Stimulated activated CD4-positive, alpha-beta T cell treated with anti-CD3 and anti-CD28 coated beads, Interleukin-1b, Interleukin-23, amount 100 ng/mL, for 1 hour (primary cell): Measurements from ENCODE around the gene NSD2.
"Not testable (repeated sequence)": the region's sequence is repeated elsewhere in the genome, so short reads cannot be mapped to it uniquely, and the experiment has no call there.

ENCODE experiments used
- DNase-seq, 2 donors: peaks; one replicate each; pipeline ENCODE4 v3.0.0-alpha.2; 2020; ENCODE audit warnings: low read depth in 2 of 2

Gene NSD2

GRCh38 chr4:2003361-2003760 lies 132.2 kb downstream of the NSD2 start:
- DNase-seq, result not testable (repeated sequence)

- DNase-seq, result no peak
Observed at GRCh38 chr4:2006367-2006766, 135.2 kb downstream of the NSD2 start.

GRCh38 chr4:2006956-2007653 lies 135.9 kb downstream of the NSD2 start:
- DNase-seq, result no peak

GRCh38 chr4:2007804-2008670 lies 136.8 kb downstream of the NSD2 start:
- no peak for DNase-seq

DNA sequence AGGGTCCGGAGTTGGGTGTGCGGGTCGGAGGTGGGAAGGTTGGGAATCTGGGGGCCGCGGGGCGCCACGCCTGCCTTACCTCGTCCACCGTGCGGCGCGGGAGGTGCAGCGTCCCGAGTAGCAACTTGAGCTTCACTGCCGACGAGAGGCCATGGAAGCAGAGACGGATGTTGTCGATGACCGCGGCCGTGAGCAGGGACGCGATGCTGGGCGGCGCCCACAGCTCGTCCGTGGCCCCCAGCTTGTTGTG lies 137.4 kb downstream of the NSD2 start:
- DNase-seq, result no peak

- DNase-seq, result peak; percentile 86 to 89
Observed at GRCh38 chr4:2008921-2009650, 137.9 kb downstream of the NSD2 start, which contains the start of gene NELFA. Gene NELFA, minus strand, starts transcription at chr4:2008974. Its CDS starts 15 bp downstream, at chr4:2008959.

- peak in 1 of 2 donors; percentile 17 for DNase-seq
Observed at GRCh38 chr4:2009651-2010233, 138.5 kb downstream of the NSD2 start.

- DNase-seq, result no peak
Observed at GRCh38 chr4:2011583-2011982, 140.4 kb downstream of the NSD2 start.

- DNase-seq, result no peak
Observed at GRCh38 chr4:2015008-2015407, 143.8 kb downstream of the NSD2 start.

DNA sequence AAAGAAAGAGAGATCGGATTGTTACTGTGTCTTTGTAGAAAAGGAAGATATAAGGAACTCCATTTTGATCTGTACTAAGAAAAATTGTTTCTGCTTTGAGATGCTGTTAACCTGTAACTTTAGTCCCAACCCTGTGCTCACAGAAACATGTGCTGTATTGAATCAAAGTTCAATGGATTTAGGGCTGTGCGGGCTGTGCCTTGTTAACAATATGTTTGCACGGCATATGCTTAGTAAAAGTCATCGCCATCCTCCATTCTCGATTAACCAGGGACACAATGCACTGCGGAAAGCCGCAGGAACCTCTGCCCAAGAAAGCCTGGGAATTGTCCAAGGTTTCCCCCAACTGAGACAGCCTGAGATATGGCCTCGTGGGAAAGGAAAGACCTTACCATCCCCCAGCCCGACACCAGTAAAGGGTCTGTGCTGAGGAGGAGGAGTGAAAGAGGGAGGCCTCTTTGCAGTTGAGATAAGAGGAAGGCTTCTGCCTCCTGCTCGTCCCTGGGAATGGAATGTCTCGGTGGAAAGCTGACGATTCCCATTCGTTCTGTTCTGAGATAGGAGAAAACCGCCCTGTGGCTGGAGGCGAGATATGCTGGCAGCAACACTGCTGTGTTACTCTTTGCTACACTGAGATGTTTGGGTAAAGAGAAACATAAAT lies 150.3 kb downstream of the NSD2 start:
- DNase-seq, result not testable (repeated sequence)

DNA sequence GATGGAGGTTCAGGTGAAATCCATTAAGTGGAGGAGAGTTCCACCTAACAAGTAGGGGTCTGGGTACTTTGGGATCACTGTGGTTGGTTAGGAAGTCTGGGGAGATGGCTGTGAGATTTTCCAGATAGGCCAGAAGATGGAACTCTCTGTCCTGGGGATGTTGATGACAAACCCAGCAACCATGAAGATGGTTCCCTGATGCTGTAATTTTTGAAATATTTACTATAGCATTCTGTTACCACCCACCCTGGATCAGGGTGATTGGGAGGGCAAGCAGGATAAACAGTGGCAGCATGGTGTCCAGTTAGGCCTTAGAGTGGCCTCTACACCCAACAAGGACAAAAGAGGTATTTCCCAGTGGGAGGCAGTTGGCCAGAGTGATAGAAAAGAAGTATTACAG lies 153.5 kb downstream of the NSD2 start:
- DNase-seq, result no peak

DNA sequence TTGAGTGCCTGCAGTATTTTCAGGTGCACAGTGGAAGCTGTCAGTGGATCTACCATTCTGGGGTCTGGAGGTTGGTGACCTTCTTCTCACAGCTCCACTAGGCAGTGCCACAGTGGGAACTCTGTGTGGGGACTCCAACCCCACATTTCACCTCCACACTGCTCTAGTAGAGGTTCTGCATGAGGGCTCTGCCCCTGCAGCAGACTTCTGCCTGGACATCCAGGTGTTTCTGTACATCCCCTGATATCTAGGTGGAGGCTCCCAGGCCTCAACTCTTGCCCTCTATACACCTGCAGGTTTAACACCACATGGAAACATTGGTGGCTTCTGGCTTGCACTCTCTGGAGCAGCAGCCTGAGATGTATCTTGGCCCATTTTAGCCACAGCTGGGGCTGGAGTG lies 154.6 kb downstream of the NSD2 start:
- DNase-seq, result no peak

GRCh38 chr4:2027120-2027519 lies 155.9 kb downstream of the NSD2 start:
- DNase-seq, result not testable (repeated sequence)

DNA sequence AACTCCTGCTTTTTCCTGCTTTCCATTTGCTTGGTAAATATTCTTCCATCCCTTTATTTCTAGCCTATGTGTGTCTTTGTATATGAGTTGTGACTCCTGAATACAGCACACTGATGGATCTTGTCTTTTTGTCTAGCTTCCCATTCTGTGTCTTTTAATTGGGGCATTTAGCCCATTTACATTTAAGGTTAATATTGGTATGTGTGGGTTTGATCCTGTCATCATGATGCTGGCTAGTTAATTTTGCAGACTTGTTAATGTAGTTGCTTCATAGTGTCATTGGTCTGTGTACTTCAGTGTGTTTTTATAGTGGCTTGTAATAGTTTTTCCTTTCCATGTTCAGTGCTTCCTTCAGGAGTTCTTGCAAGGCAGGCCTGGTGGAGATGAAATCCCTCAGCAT lies 160.0 kb downstream of the NSD2 start:
- not testable (repeated sequence) for DNase-seq
